Measurements from ENCODE around the gene PIGO. TPM values are rescaled to one million over a fixed set of nuclear protein-coding genes. Genes with fewer than 3 reads are reported as not detected.

The PIGO gene
- total and polyA plus RNA-seq, 10 of the 15 experiments (the other 5 are each of a cell fraction or from before 2014, with no cell fraction given), result 8.2 to 23.3 (median 18.4) TPM

GRCh38 chr9:35072461-35073278 is 23.7 kb downstream of the PIGO start, which contains the start of gene VCP (continued):
- TF ChIP-seq PRDM15 (CRISPR knock-in tag; IDR thresholded peaks at IDR 0.05) (no peak), DPF2 (IDR thresholded peaks at IDR 0.05) (no peak; the same call in 1 of the 2 replicates), ELK1 (IDR thresholded peaks at IDR 0.05; ENCODE audit: low read depth, low read length) (no peak), E2F8 (IDR thresholded peaks at IDR 0.05; ENCODE audit: low read depth, partially characterized antibody) (no peak), CBX5 (IDR thresholded peaks at IDR 0.05; ENCODE audit: low read depth) (no peak), ZNF217 (IDR thresholded peaks at IDR 0.05) (no peak), ZNF274 (IDR thresholded peaks at IDR 0.05; ENCODE audit: insufficient read depth, insufficient read length) (no peak)
